ENCODE measurements around the gene TEX26.

- TF ChIP-seq POLR2A (IDR thresholded peaks at IDR 0.05) (no peak), CTCF (IDR thresholded peaks at IDR 0.05) (no peak), POLR2AphosphoS5 (IDR thresholded peaks at IDR 0.05) (no peak), EP300 (IDR thresholded peaks at IDR 0.05) (no peak)
These were observed 27.2 kb downstream of the TEX26 start for GRCh38 chr13:30959678-30960077.

Data from sigmoid colon (tissue), 4 donors.